Thyroid gland (tissue), 4 donors: Measurements from ENCODE around the gene APOBEC2. TPM values are rescaled to one million over a fixed set of nuclear protein-coding genes. Genes with fewer than 3 reads are reported as not detected.
A peak's percentile ranks its signal among the peaks of the same experiment; 100 is the strongest.

Experiments used
- DNase-seq, 2 donors: peaks; one replicate each; pipeline ENCODE4 v3.0.0-alpha.2; 2019
- H3K27ac ChIP-seq, 3 donors: fragments of 200-600 bp; sonication (generic); 1 replicate in 2 of 3; 2 replicates in 1 of 3; pipeline ENCODE4 v1.5.1; 2016 to 2019; ENCODE audit warnings: mild to moderate bottlenecking in 1 of 3, moderate library complexity in 1 of 3
- H3K27me3 ChIP-seq: fragments of 200-600 bp; sonication (generic); one replicate; pipeline ENCODE4 v1.5.1; 2019
- H3K36me3 ChIP-seq, 2 donors: fragments of 200-600 bp; sonication (generic); one replicate each; pipeline ENCODE4 v1.5.1; 2016 to 2019
- H3K4me1 ChIP-seq, 2 donors: fragments of 200-600 bp; sonication (generic); one replicate each; pipeline ENCODE4 v1.5.1; 2017 to 2019
- H3K4me3 ChIP-seq, 3 donors: fragments of 200-600 bp; sonication (generic); replicated peaks in 1 of 3; 1 replicate in 2 of 3; 2 replicates in 1 of 3; pipeline ENCODE4 v1.5.1; 2016; ENCODE audit warnings: mild to moderate bottlenecking in 1 of 3
- H3K9me3 ChIP-seq: fragments of 200-600 bp; sonication (generic); one replicate; pipeline ENCODE4 v1.5.1; 2017
- POLR2A ChIP-seq, 2 donors: fragments of 450-650 bp; IDR thresholded peaks; one replicate each; pipeline ENCODE4 v1.6.1; 2017; ENCODE audit warnings: antibody characterized with exemption in 2 of 2, mild to moderate bottlenecking in 2 of 2, moderate library complexity in 1 of 2
- WGBS, 2 donors: methylation state at CpG; one replicate each; pipeline ENCODE4 v1.1.5; 2017; 5-methylcytosine and 5-hydroxymethylcytosine counted together
- intact Hi-C: fragments of 100-400 bp; cut with DNase I; formaldehyde crosslinking; loops from one replicate; pipeline ENCODE4 v1.15.1; 2023
- total RNA-seq, 4 donors: library from RNA; depleted of rRNA; stranded (reverse); fragments of >200 nt; gene quantifications; one replicate each; pipeline ENCODE4 v1.2.3, GENCODE V29; 2016
- TF ChIP-seq, protein P1 (sequence below), 6 experiments: fragments of 200-600 bp in 3 of 6; fragments of 450-650 bp in 3 of 6; sonication (generic) in 3 of 6; IDR thresholded peaks; one replicate each; pipeline ENCODE4 v1.5.1; 2016 to 2019; ENCODE audit warnings: antibody characterized with exemption in 6 of 6, mild to moderate bottlenecking in 2 of 6, inconsistent platforms in 1 of 6, moderate library complexity in 1 of 6

APOBEC2 gene
- total RNA-seq, 4 donors from 2014 or later = not detected

DNA sequence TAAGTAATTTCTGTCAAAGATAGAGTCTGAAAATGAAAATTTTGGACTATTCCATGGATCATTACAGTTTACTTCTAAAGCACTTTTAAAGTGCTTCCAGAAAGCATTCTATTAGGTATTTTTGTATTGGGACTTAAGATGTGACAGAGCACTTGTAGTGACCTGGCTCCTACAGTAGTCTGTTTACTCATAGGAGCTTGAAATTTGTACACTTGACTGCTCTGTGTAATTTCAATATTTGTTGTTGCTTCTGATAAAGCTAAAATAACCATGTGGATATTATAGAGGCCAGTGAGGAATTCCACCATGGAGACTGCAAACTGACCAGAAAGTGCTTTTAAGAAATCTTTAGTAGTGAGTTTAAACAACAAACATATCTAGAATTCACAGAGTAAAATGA is 30.1 kb downstream of the APOBEC2 start:
- Histone ChIP-seq H3K27me3 (no peaks in the 10 kb centered on the region), H3K36me3 (peaks cover 10 to 12% of the 10 kb centered on the region in 2 donors), H3K9me3 (no peaks in the 10 kb centered on the region), H3K4me1 (peaks cover 2 to 12% of the 10 kb centered on the region in 2 donors), H3K27ac (peak overlapping the region in 1 of 3 donors; percentile 3), H3K4me3 (no peak overlapping the region)
- TF ChIP-seq POLR2A (IDR thresholded peaks at IDR 0.05) = no peak
- TF ChIP-seq, protein P1, sequence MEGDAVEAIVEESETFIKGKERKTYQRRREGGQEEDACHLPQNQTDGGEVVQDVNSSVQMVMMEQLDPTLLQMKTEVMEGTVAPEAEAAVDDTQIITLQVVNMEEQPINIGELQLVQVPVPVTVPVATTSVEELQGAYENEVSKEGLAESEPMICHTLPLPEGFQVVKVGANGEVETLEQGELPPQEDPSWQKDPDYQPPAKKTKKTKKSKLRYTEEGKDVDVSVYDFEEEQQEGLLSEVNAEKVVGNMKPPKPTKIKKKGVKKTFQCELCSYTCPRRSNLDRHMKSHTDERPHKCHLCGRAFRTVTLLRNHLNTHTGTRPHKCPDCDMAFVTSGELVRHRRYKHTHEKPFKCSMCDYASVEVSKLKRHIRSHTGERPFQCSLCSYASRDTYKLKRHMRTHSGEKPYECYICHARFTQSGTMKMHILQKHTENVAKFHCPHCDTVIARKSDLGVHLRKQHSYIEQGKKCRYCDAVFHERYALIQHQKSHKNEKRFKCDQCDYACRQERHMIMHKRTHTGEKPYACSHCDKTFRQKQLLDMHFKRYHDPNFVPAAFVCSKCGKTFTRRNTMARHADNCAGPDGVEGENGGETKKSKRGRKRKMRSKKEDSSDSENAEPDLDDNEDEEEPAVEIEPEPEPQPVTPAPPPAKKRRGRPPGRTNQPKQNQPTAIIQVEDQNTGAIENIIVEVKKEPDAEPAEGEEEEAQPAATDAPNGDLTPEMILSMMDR (IDR thresholded peaks at IDR 0.05) = no peak
- no peak for DNase-seq
- intact Hi-C loops = no loop called here

DNA sequence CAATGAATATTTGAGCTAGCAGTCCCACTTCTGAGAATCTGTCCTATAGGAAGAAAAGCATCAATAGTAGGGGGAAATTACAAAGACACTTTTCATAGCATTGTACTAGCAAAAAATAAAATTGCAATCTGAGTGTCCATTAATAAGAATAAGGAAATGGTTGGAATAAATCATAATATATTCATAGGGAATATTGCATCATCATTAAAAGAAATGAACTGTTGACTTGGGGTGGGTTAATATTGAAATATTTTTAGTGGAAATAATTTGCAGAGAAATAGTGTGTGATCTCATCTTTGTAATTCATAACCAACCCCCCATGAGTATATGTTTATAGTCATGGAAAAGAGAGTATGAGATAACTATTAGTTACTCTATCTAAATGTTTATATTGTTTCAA is 32.2 kb downstream of the APOBEC2 start:
- DNase-seq = no peak
- H3K9me3 ChIP-seq = no peaks in the 10 kb centered on the region
- no peak overlapping the region for H3K4me3 ChIP-seq
- H3K4me1 ChIP-seq = peaks cover 10 to 18% of the 10 kb centered on the region in 2 donors
- H3K36me3 ChIP-seq = peaks cover 18 to 21% of the 10 kb centered on the region in 2 donors
- intact Hi-C loops = no loop called here
- no peak for TF ChIP-seq POLR2A (IDR thresholded peaks at IDR 0.05)
- TF ChIP-seq, protein P1 (IDR thresholded peaks at IDR 0.05) = no peak
- no peak overlapping the region for H3K27ac ChIP-seq
- no peaks in the 10 kb centered on the region for H3K27me3 ChIP-seq

DNA sequence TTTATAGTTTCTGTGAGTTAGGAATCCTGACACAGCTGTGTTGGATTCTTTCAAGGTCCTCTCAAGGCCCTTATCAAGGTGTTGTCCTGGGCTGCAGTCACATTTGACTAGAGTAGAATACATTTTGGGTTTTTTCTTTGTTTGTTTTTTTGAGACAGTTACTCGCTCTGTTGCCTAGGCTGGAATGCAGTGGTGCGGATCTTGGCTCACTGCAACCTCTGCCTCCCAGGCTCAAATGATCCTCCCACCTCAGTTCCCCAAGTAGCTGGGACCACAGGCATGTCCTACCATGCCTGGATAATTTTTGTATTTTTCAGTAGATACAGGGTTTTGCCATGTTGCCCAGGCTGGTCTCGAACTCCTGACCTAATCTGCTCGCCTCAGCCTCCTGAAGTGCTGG is 35.4 kb downstream of the APOBEC2 start:
- Histone ChIP-seq H3K27ac (peak overlapping the region; percentile 7 to 55 (median 38)), H3K36me3 (peaks cover 21 to 26% of the 10 kb centered on the region in 2 donors), H3K9me3 (no peaks in the 10 kb centered on the region), H3K27me3 (no peaks in the 10 kb centered on the region), H3K4me1 (peaks cover 30 to 40% of the 10 kb centered on the region in 2 donors), H3K4me3 (no peak overlapping the region)
- intact Hi-C loops = no loop called here
- peak; percentile 53 to 68 for DNase-seq
- TF ChIP-seq, protein P1 (IDR thresholded peaks at IDR 0.05) = no peak
- TF ChIP-seq POLR2A (IDR thresholded peaks at IDR 0.05) = no peak
- whole genome bisulfite sequencing, 2 donors = 71 to 74% methylated on average over 4 of the region's 4 CpGs

DNA sequence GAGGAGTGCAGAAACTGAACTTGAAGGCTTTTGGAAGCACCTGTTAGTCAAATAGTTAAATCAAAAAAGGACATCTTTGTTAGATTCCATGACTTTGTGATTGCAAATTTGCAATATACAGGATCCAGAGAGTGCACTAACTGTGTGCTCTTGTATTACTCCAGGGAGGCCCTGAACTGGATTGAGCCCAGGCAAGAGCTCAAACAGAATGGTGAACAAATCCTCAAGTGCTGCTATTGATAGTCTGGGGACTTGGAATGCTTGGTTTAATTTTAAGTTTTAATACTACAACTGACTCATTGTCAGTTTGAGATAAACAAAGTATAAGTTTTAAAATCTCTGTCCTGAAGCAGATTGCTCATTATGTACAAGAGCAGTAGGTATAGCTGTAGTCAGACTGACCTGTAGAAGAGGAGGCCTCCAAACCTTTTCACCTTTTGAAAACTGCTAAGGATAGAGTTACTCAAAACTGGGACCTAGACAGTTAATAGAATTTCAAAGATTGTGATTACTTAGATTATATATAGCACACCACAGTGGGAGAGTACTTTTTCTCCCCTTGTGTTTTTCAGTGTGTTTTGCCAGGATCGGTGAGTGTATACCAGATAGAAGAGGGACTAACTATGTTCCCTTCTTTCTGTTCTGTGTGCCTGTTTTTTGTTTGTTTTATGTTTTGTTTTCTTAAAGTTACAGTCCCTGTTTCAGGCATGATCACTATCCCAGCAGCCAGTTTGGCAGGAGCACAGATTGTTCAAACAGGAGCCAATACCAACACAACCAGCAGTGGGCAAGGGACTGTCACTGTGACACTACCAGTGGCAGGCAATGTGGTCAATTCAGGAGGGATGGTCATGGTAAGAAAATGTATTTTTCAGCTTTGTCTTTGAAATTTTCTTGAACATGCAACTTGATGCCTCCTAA is 38.1 kb downstream of the APOBEC2 start:
- WGBS, 2 donors = 26 to 52% methylated on average over 1 of the region's 1 CpG
- Histone ChIP-seq H3K36me3 (peaks cover 40 to 45% of the 10 kb centered on the region in 2 donors), H3K9me3 (no peaks in the 10 kb centered on the region), H3K4me1 (peaks cover 30 to 38% of the 10 kb centered on the region in 2 donors), H3K4me3 (no peak overlapping the region), H3K27me3 (no peaks in the 10 kb centered on the region), H3K27ac (peak overlapping the region; percentile 35 to 67 (median 49))
- TF ChIP-seq POLR2A (IDR thresholded peaks at IDR 0.05) = peak in 1 of 2 donors; percentile 10
- TF ChIP-seq, protein P1 (IDR thresholded peaks at IDR 0.05) = no peak
- DNase-seq = peak; percentile 66 to 78
- intact Hi-C loops = no loop called here
